NCI-H774 (cell line): ENCODE measurements around the gene SMC5.
"Not testable (repeated sequence)": the region's sequence is repeated elsewhere in the genome, so short reads cannot be mapped to it uniquely, and the experiment has no call there.

Source experiments
- DNase-seq: peaks from one replicate; lab custom pipeline; 2025; lab: John Stamatoyannopoulos, UW

SMC5 gene

DNA sequence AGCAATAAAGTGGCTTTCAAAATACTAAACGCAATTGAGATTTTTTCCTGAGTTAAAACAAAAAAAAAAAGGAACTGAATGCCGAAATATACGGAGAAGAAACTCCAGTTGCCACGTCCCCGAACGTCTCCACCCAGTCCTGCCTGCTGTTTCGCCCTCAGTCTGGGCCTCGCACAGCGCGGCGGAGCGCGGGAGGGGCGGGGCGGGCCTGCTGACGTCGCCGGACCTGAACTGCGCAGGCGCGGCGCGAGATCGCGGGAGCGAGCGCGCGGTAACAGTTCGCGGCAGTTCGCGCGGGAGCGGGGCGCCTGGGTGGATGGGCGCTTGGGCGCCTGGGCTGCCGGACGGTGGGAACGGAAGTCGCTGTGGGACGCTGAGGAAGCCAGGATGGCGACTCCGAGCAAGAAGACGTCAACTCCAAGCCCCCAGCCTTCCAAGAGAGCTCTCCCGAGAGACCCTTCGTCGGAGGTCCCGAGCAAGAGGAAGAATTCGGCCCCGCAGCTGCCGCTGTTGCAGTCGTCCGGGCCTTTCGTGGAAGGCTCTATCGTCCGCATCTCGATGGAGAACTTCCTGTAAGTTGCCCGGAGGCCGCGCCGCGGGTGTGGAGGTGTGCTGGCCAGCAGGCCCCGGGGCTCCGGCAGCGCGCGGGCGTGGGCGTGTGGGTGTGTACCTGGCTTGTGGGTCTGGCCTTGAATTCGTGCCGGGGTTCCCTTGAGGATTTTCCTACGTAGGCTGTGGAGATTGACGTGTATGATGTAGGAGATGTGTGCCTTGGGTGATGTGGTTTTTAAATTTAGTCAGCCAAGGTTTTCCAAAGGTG, at the start of gene SMC5:
Gene SMC5 (plus strand): TSS at position 287 of the 820 bp plus-strand sequence. CDS start 101 bp downstream, at position 388.
- DNase-seq = peak; percentile 88

- DNase-seq = no peak
Observed at GRCh38 chr9:70217029-70217428, 41.7 kb upstream of the SMC5 start.

- no peak for DNase-seq
Observed at GRCh38 chr9:70218767-70219166, 40.0 kb upstream of the SMC5 start.

DNA sequence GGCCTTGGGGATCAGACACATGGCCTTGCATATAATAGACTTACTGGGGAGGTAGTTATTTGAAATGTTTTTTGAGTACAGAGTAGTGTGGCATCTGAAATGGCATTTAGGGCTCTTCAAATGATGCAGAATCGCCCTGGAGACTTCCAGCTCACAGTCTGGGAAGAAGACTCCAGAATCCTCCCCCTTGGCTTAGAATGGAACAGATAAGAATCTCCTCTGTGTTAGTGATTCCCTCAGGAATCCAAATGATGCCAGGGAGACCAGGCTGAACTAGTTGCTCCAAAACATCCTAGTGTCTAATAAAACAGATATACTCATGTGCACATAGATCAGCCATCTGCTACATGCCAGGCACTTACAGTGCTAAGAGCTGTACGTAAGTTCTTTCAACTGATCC, 38.6 kb upstream of the SMC5 start:
- DNase-seq = no peak

DNA sequence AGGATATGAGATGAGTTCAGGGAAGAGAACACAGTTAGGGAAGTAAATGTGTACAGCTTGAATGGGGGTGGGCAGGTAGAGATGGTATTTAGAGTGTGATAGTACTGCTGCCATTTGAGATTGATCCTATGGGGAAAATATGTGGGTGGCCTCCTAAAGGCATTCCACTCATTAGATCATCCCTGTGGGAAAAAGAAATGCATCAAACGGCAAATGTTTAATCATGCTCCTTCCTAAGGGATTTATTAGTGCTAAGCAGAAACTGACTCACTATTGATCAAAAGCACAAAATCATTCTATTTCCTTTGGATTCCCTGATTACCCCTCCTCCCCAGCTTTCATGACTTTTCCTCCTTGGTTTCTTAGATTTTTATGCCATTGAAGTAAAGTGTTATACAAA, 36.4 kb upstream of the SMC5 start:
- DNase-seq = no peak

DNA sequence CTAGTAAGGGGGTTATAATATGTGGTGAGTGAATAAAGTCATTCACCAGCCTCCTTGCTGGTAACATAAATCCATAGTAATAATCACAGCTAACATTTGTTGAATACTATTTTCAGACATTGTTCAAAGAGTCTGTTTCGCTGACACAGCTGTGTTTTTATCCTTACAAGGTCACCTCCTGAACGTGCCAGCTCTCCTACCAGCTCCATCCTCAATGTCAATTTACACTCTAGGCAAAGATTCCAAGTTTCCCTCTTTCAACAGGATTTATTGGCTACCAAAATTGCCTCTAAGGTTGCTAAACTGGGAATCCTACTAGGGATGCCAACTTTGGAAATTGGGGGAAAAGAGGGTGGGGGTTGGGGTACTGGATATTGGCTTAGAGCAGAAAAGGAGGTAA, 30.7 kb upstream of the SMC5 start:
- no peak for DNase-seq

DNA sequence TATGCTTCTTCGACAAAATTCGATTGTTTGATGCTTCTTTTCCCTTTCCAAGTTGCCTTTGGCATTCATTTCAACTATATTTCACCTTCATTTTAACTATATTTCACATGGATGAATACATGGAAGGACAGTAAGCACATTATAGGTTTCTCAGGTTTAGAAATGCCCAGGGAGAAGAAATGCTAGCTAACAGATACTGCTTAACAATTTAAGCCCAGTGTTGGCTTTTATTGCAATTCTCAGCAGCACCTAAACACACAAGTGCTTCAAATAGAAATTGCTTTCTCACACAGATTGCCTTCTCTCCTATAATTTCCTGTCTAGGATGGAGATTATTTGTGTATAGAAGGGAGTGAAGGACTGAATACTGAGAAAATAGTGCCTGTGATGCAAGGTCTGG, 30.2 kb upstream of the SMC5 start:
- no peak for DNase-seq

- DNase-seq = no peak
Observed at GRCh38 chr9:70229026-70229425, 29.8 kb upstream of the SMC5 start.

GRCh38 chr9:70229579-70229978, 29.2 kb upstream of the SMC5 start:
- DNase-seq = peak; percentile 11

DNA sequence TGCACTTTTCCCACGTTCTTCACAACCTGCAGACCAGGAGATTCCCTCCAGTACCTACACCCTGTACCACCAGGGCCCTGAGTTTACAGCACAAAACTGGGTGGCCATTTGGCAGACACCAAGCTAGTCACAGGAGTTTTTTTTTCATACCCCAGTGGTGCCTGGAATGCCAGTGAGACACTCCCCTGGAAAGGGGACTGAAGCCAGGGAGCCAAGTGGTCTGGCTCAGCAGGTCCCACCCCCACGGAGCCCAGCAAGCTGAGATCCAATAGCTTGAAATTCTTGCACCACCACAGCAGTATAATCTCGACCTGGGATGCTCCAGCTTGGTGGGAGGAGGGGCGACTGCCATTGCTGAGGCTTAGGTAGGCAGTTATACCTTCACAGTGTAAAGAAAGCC, 26.3 kb upstream of the SMC5 start:
- no peak for DNase-seq

DNA sequence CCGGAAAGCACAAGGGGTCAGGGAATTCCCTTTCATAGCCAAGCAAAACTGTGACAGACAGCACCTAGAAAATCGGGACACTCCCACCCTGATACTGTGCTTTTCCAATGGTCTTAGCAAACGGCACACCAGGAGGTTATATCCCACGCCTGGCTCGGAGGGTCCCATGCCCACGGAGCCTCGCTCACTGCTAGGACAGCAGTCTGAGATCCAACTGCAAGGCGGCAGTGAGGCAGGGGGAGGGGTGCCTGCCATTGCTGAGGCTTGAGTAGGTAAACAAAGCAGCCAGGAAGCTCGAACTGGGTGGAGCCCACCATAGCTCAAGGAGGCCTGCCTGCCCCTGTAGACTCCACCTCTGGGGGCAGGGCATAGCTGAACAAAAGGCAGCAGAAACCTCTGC, 24.6 kb upstream of the SMC5 start:
- not testable (repeated sequence) for DNase-seq

DNA sequence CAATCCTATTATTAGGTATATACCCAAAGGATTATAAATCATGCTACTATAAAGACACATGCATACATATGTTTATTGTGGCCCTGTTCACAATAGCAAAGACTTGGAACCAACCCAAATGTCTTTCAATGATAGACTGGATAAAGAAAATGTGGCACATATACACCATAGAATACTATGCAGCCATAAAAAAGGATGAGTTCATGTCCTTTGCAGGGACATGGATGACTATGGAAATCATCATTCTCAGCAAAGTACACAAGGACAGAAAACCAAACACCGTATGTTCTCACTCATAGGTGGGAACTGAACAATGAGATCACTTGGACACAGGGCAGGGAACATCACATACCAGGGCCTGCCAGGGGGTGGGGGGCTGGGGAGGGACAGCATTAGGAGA, 12.8 kb upstream of the SMC5 start:
- DNase-seq = not testable (repeated sequence)

GRCh38 chr9:70250221-70250620, 8.6 kb upstream of the SMC5 start:
- no peak for DNase-seq

- no peak for DNase-seq
Observed at GRCh38 chr9:70255486-70255885, 3.3 kb upstream of the SMC5 start.

GRCh38 chr9:70256123-70256551, 2.6 kb upstream of the SMC5 start:
- DNase-seq = no peak

DNA sequence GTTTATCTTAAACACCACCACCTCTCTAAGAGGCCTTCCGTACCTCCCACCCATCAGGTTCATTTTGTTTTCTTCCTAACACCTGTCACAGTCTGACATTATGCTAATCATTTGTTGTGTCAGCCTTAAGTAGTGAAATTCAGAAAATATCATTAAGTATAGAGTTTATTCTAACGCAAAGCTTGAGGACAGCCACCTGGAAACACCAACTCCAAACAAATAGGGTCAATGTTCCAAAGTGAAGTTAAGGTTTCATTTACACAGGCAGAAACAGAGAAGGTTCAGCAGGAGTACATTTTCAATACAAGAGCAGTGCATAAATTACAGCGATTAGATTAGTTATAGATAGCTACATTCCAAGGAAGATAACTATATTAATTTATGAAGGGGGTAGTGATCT, 1.3 kb upstream of the SMC5 start:
- no peak for DNase-seq

GRCh38 chr9:70257991-70258691, 637 bp upstream of the SMC5 start:
- peak; percentile 81 for DNase-seq

GRCh38 chr9:70259512-70259802, 679 bp downstream of the SMC5 start:
- no peak for DNase-seq

DNA sequence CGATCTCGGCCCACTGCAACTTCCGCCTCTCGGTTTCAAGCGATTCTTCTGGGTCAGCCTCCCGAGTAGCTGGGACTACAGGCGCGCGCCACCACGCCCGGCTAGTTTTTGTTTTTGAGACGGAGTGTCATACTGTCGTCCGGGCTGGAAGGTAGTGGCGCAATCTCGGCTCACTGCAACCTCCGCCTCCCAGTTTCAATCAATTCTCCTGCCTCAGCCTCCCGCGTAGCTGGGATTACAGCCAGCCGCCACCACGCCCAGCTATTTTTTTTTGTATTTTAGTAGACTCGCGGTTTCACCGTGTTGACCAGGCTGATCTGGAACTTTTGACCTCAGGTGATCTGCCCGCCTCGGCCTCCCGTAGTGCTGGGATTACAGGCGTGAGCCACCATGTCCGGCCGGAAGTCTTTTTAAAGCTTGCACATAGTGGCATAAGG, 1.2 kb downstream of the SMC5 start:
- DNase-seq = no peak

- no peak for DNase-seq
Observed at GRCh38 chr9:70260606-70261005, 1.8 kb downstream of the SMC5 start.

- no peak for DNase-seq
Observed at GRCh38 chr9:70261131-70261870, 2.5 kb downstream of the SMC5 start.

GRCh38 chr9:70262366-70262765, 3.6 kb downstream of the SMC5 start:
- DNase-seq = no peak

- no peak for DNase-seq
Observed at GRCh38 chr9:70262948-70263347, 4.2 kb downstream of the SMC5 start.
